ENCODE results near the gene PSMC3IP. TPM values are rescaled to one million over a fixed set of nuclear protein-coding genes. Genes with fewer than 3 reads are reported as not detected.
"Not testable (repeated sequence)": the region's sequence is repeated elsewhere in the genome, so short reads cannot be mapped to it uniquely, and the experiment has no call there.

Gene PSMC3IP
- total RNA-seq (2021) = 30.9 and 31.9 TPM in 2 replicates
- percentile 80 among the genes with signal in this experiment for Bru-seq, nascent RNA
- percentile 77 among the genes with signal in this experiment for BruChase-seq, experiment 1, labeled RNA remaining after a 2-hour chase
- BruChase-seq, experiment 2, labeled RNA remaining after a 6-hour chase = percentile 78 among the genes with signal in this experiment
- long read RNA-seq, transcript PSMC3IP-202 (8 exons, 1,416 nt) = major isoform, 35 of 247 reads
- long read RNA-seq, transcript PSMC3IP-204 (7 exons, 1,381 nt) = minor isoform, 25 of 247 reads
- long read RNA-seq, partial matches to known transcripts = 7 of 247 reads
- long read RNA-seq, other reads (novel, unspliced or antisense) = 173 of 247 reads

- DNase-seq (ENCODE audit: low spot score) = peak; percentile 91
- Histone ChIP-seq H3K4me1 (ENCODE audit: insufficient read depth, low read length, poor library complexity, severe bottlenecking) (peaks cover 5% of the 10 kb centered on the region), H3K4me3 (ENCODE audit: low read depth, low read length, poor library complexity, severe bottlenecking) (peak within 1 kb of the TSS; percentile 88), H3K27me3 (replicated peaks; ENCODE audit: insufficient read depth, low read depth, low read length, poor library complexity) (no peaks in the 10 kb centered on the region), H3K9me3 (ENCODE audit: low read depth, low read length, poor library complexity, severe bottlenecking) (no peaks in the 10 kb centered on the region), H3K27ac (ENCODE audit: low read depth, low read length, poor library complexity, severe bottlenecking) (peak within 1 kb of the TSS; percentile 85), H3K36me3 (ENCODE audit: insufficient read depth, low read length, poor library complexity, severe bottlenecking) (peaks cover 17% of the 10 kb centered on the region)
- intact Hi-C loops (cut with micrococcal nuclease; ENCODE audit: unreplicated experiment) = loop anchor here (5.0 kb wide), 2 partner anchors 100 to 185 kb away; partner anchors contain the start of genes PLEKHH3 and RAMP2
- TSS peak; percentile 80 for BruUV-seq (replicated peaks)
- POLR2A ChIA-PET (ENCODE audit: low non-redundant PET) = interaction anchor here (0.6 kb wide), 1 partner anchor 247 kb away, joined by 3 read pairs; no protein-coding TSS in a partner anchor
- CTCF ChIA-PET = interaction anchor here (0.6 to 2.5 kb wide), 6 partner anchors 10 to 186 kb away, joined by 3 to 15 read pairs (median 7); partner anchors contain the start of genes CNTNAP1 and TUBG2
- TF ChIP-seq CTCF (conservative IDR thresholded peaks at IDR 0.05; ENCODE audit: low read depth, low read length) (peak; percentile 48), EZH2 (IDR thresholded peaks at IDR 0.05; ENCODE audit: borderline replicate concordance, low read depth, low read length, poor library complexity, severe bottlenecking) (no peak)
Measured at GRCh38 chr17:42577532-42578281, at the start of gene PSMC3IP. PSMC3IP (minus strand) TSS chr17:42577729; CDS start chr17:42577686, 43 bp downstream.

DNA sequence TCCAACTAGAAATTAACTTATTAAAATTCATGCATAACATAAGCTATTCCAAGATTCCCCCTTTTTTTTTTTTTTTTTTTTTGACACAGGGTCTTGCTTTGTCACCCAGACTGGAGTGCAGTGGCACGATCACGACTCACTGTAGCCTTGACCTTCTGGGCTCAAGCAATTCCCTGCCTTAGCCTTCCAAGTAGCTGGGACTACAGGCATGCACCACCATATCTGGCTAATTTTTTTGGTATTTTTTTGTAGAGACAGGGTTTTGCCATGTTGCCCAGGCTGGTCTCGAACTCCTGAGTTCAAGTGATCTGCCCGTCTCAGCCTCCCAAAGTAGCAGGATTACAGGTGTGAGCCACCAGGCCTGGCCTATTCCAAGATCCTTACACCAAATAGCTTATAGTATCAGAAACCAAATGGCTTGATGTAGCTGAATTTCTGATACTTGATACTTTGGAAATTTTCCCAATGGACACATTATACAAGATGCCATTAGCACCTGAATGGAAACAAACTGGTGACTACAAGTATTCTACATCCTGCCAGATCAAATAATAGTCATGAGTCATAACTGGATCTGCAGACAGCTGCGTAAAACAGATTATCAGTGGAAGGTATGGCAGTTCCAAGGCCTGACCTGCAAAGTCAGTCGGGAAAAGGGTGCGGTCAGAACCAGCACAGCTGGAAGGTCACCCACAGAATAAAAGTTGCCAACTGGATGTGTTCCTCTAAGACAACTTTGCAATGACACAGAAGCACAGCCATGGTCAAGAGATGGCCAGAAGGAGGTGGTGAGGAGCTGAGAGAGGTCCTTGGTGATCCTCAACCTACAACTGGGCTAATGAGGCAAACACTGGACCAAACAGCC lies 46.4 kb upstream of the PSMC3IP start:
- POLR2A ChIA-PET (ENCODE audit: low non-redundant PET) = no interaction called here
- intact Hi-C loops (cut with micrococcal nuclease; ENCODE audit: unreplicated experiment) = no loop called here
- no peak overlapping the region for H3K4me3 ChIP-seq (ENCODE audit: low read depth, low read length, poor library complexity, severe bottlenecking)
- DNase-seq (ENCODE audit: low spot score) = no peak
- H3K27ac ChIP-seq (ENCODE audit: low read depth, low read length, poor library complexity, severe bottlenecking) = no peak overlapping the region
- no peaks in the 10 kb centered on the region for H3K36me3 ChIP-seq (ENCODE audit: insufficient read depth, low read length, poor library complexity, severe bottlenecking)
- no peaks in the 10 kb centered on the region for H3K27me3 ChIP-seq (replicated peaks; ENCODE audit: insufficient read depth, low read depth, low read length, poor library complexity)
- CTCF ChIA-PET = no interaction called here
- no peaks in the 10 kb centered on the region for H3K4me1 ChIP-seq (ENCODE audit: insufficient read depth, low read length, poor library complexity, severe bottlenecking)
- TF ChIP-seq EZH2 (IDR thresholded peaks at IDR 0.05; ENCODE audit: borderline replicate concordance, low read depth, low read length, poor library complexity, severe bottlenecking) = no peak
- TF ChIP-seq CTCF (conservative IDR thresholded peaks at IDR 0.05; ENCODE audit: low read depth, low read length) = no peak
- no TSS peak for BruUV-seq (replicated peaks)
- H3K9me3 ChIP-seq (ENCODE audit: low read depth, low read length, poor library complexity, severe bottlenecking) = no peaks in the 10 kb centered on the region

DNA sequence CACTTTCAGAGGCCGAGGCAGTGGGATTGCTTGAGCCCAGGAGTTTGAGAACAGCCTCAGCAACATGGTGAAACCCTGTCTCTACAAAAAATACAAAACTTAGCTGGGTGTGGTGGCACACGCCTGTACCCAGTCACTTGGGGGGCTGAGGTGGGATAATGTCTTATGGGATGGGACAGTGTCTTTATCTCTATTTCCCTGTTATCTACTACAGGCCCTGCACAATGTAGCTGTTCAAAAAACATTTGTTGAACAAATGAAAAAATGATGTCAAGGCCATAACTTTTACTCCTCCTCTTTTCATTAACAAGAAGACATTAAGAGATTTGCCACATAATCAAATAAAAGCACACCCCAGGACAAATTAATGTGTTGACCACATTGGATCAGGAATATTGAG lies 45.7 kb upstream of the PSMC3IP start:
- H3K27me3 ChIP-seq (replicated peaks; ENCODE audit: insufficient read depth, low read depth, low read length, poor library complexity) = no peaks in the 10 kb centered on the region
- intact Hi-C loops (cut with micrococcal nuclease; ENCODE audit: unreplicated experiment) = no loop called here
- TF ChIP-seq CTCF (conservative IDR thresholded peaks at IDR 0.05; ENCODE audit: low read depth, low read length) = no peak
- TF ChIP-seq EZH2 (IDR thresholded peaks at IDR 0.05; ENCODE audit: borderline replicate concordance, low read depth, low read length, poor library complexity, severe bottlenecking) = no peak
- H3K4me1 ChIP-seq (ENCODE audit: insufficient read depth, low read length, poor library complexity, severe bottlenecking) = no peaks in the 10 kb centered on the region
- ChIA-PET CTCF (no interaction called here), POLR2A (ENCODE audit: low non-redundant PET) (no interaction called here)
- H3K36me3 ChIP-seq (ENCODE audit: insufficient read depth, low read length, poor library complexity, severe bottlenecking) = no peaks in the 10 kb centered on the region
- no peak overlapping the region for H3K27ac ChIP-seq (ENCODE audit: low read depth, low read length, poor library complexity, severe bottlenecking)
- no TSS peak for BruUV-seq (replicated peaks)
- no peak overlapping the region for H3K4me3 ChIP-seq (ENCODE audit: low read depth, low read length, poor library complexity, severe bottlenecking)
- no peak for DNase-seq (ENCODE audit: low spot score)
- no peaks in the 10 kb centered on the region for H3K9me3 ChIP-seq (ENCODE audit: low read depth, low read length, poor library complexity, severe bottlenecking)

- intact Hi-C loops (cut with micrococcal nuclease; ENCODE audit: unreplicated experiment) = not testable (repeated sequence)
Measured at GRCh38 chr17:42621987-42622386, 44.5 kb upstream of the PSMC3IP start.

More at GRCh38 chr17:42621987-42622386, 44.5 kb upstream of the PSMC3IP start:
- H3K4me3 ChIP-seq (ENCODE audit: low read depth, low read length, poor library complexity, severe bottlenecking); H3K27me3 ChIP-seq (replicated peaks; ENCODE audit: insufficient read depth, low read depth, low read length, poor library complexity); H3K9me3 ChIP-seq (ENCODE audit: low read depth, low read length, poor library complexity, severe bottlenecking); BruUV-seq (replicated peaks); CTCF ChIA-PET; H3K36me3 ChIP-seq (ENCODE audit: insufficient read depth, low read length, poor library complexity, severe bottlenecking); DNase-seq (ENCODE audit: low spot score); H3K27ac ChIP-seq (ENCODE audit: low read depth, low read length, poor library complexity, severe bottlenecking); H3K4me1 ChIP-seq (ENCODE audit: insufficient read depth, low read length, poor library complexity, severe bottlenecking); POLR2A ChIA-PET (ENCODE audit: low non-redundant PET): not testable (repeated sequence)
